Thoracic aorta (tissue), 2 donors: Measurements from ENCODE around the gene FBXW7. TPM values are rescaled to one million over a fixed set of nuclear protein-coding genes. Genes with fewer than 3 reads are reported as not detected.

Source experiments
- ATAC-seq: fragments of 150-250 bp; one replicate; pipeline ENCODE4 v1.8.0; 2017; ENCODE audit warnings: low read depth; ENCODE audit not compliant: insufficient number of reproducible peaks, low FRiP score
- DNase-seq: peaks from one replicate; pipeline ENCODE4 v3.0.0-alpha.2; 2020; ENCODE audit warnings: low spot score
- H3K27ac ChIP-seq, 2 donors: fragments of 200-600 bp; sonication (generic); 1 replicate in 1 of 2; 2 replicates in 1 of 2; pipeline ENCODE4 v1.5.1; 2016; ENCODE audit warnings: mild to moderate bottlenecking in 2 of 2, moderate library complexity in 2 of 2
- H3K27me3 ChIP-seq: fragments of 200-600 bp; sonication (generic); replicated peaks from 2 replicates; pipeline ENCODE4 v1.6.0; 2016; ENCODE audit warnings: mild to moderate bottlenecking; ENCODE audit not compliant: insufficient read depth
- H3K36me3 ChIP-seq: fragments of 200-600 bp; sonication (generic); one replicate; pipeline ENCODE4 v1.5.1; 2016
- H3K4me1 ChIP-seq, 2 donors: fragments of 200-600 bp; sonication (generic); 1 replicate in 1 of 2; 2 replicates in 1 of 2; pipeline versions ENCODE4 v1.5.1 to v1.6.0; 2016; ENCODE audit warnings: low read depth in 2 of 2, mild to moderate bottlenecking in 1 of 2; ENCODE audit not compliant: control insufficient read depth in 1 of 2
- H3K4me3 ChIP-seq: fragments of 200-600 bp; sonication (generic); 2 replicates; pipeline ENCODE4 v1.5.1; 2016; ENCODE audit warnings: mild to moderate bottlenecking
- H3K9me3 ChIP-seq: fragments of 200-600 bp; sonication (generic); 2 replicates; pipeline ENCODE4 v1.5.1; 2016
- total RNA-seq, 2 donors: library from RNA; depleted of rRNA; stranded (reverse); fragments of >200 nt; gene quantifications; one replicate each; pipeline versions ENCODE4 v1.1.0 to v1.2.3, GENCODE V29; 2016
- TF ChIP-seq, protein P1 (sequence below): fragments of 200-600 bp; sonication (generic); IDR thresholded peaks from one replicate; pipeline ENCODE4 v1.5.1; 2019; ENCODE audit warnings: antibody characterized with exemption

The FBXW7 gene
- total RNA-seq, 2 donors from 2014 or later: 31.5 to 92.6 TPM

DNA sequence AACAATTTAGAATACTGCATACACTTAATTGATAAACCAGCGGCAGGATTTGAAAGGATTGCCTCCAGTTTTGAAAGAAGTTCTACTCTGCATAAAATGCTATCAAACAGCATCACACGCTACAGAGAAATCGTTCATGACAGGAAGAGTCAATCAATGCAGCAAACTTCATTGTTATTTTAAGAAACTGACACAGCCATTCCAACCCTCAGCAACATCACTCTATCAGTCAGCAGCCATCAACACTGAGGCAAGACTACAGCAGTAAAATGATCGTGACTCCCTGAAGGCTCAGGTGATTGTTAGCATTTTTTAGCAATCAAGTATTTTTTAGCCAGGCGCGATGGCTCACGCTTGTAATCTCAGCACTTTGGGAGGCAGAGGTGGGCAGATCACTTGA is 98.3 kb downstream of the FBXW7 start:
- TF ChIP-seq, protein P1, sequence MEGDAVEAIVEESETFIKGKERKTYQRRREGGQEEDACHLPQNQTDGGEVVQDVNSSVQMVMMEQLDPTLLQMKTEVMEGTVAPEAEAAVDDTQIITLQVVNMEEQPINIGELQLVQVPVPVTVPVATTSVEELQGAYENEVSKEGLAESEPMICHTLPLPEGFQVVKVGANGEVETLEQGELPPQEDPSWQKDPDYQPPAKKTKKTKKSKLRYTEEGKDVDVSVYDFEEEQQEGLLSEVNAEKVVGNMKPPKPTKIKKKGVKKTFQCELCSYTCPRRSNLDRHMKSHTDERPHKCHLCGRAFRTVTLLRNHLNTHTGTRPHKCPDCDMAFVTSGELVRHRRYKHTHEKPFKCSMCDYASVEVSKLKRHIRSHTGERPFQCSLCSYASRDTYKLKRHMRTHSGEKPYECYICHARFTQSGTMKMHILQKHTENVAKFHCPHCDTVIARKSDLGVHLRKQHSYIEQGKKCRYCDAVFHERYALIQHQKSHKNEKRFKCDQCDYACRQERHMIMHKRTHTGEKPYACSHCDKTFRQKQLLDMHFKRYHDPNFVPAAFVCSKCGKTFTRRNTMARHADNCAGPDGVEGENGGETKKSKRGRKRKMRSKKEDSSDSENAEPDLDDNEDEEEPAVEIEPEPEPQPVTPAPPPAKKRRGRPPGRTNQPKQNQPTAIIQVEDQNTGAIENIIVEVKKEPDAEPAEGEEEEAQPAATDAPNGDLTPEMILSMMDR: no peak
- no peak overlapping the region for H3K4me3 ChIP-seq

DNA sequence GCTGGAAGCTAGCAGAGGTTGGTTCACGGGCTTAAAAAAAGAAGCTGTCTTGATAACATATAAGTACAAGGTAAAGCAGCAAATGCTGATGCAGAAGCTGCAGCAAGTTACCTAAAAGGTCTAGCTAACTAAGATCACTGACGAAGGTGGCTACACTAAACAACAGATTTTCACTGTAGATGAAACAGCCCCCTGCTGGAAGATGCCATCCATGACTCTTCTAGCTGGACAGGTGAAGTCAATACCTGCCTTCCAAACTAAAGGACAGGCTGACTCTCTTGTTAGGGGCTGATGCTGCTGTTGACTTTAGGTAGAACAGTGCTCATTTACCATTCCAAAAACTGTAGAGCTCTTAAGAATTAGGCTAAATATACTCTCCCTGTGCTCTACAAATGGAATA is 99.5 kb downstream of the FBXW7 start:
- H3K4me1 ChIP-seq: no peaks in the 10 kb centered on the region
- no peak overlapping the region for H3K27ac ChIP-seq
- no peak for DNase-seq
- no peaks in the 10 kb centered on the region for H3K36me3 ChIP-seq
- no peak for ATAC-seq
- TF ChIP-seq, protein P1: no peak
- no peaks in the 10 kb centered on the region for H3K27me3 ChIP-seq
- no peaks in the 10 kb centered on the region for H3K9me3 ChIP-seq
- no peak overlapping the region for H3K4me3 ChIP-seq

More for the DNA sequence above, 98.3 kb downstream of the FBXW7 start:
- H3K9me3 ChIP-seq: no peaks in the 10 kb centered on the region
- DNase-seq (no peak), ATAC-seq (no peak)
- H3K27me3 ChIP-seq: no peaks in the 10 kb centered on the region
- no peak overlapping the region for H3K27ac ChIP-seq
- no peaks in the 10 kb centered on the region for H3K4me1 ChIP-seq
- H3K36me3 ChIP-seq: no peaks in the 10 kb centered on the region

GRCh38 chr4:152434011-152434410 is 101.9 kb downstream of the FBXW7 start:
- Histone ChIP-seq H3K27ac (no peak overlapping the region), H3K36me3 (no peaks in the 10 kb centered on the region), H3K27me3 (no peaks in the 10 kb centered on the region), H3K4me1 (no peaks in the 10 kb centered on the region), H3K4me3 (no peak overlapping the region), H3K9me3 (no peaks in the 10 kb centered on the region)
- DNase-seq: no peak
- TF ChIP-seq, protein P1: no peak
- no peak for ATAC-seq

GRCh38 chr4:152431784-152432183 is 104.1 kb downstream of the FBXW7 start:
- H3K27ac ChIP-seq: no peak overlapping the region
- DNase-seq (no peak), ATAC-seq (no peak)
- no peaks in the 10 kb centered on the region for H3K36me3 ChIP-seq
- H3K4me3 ChIP-seq: no peak overlapping the region
- H3K4me1 ChIP-seq: no peaks in the 10 kb centered on the region
- no peaks in the 10 kb centered on the region for H3K27me3 ChIP-seq
- TF ChIP-seq, protein P1: no peak
- no peaks in the 10 kb centered on the region for H3K9me3 ChIP-seq

DNA sequence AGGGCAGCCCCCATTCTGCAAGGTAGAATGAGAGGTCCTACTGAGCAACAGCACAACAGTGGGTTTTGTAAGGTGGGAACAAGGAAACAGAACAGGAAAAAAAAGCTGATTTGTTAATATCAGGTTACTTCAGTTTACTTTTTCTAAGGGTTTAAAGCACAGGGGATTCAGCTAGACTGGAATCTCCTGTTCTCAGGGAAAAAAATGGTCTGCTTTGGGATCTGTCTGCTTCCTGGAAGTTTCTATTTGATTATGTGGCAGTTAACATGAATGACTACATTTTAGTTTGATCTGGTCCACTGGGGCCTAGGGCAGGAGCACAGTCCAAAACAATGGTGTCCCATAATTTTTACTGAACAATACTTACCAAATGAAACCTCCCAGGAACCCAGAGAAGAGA is 104.6 kb downstream of the FBXW7 start:
- H3K9me3 ChIP-seq: no peaks in the 10 kb centered on the region
- ATAC-seq: no peak
- no peaks in the 10 kb centered on the region for H3K4me1 ChIP-seq
- no peaks in the 10 kb centered on the region for H3K36me3 ChIP-seq
- H3K27me3 ChIP-seq: no peaks in the 10 kb centered on the region
- H3K27ac ChIP-seq: no peak overlapping the region
- no peak for DNase-seq
- TF ChIP-seq, protein P1: no peak
- H3K4me3 ChIP-seq: no peak overlapping the region
